ENCODE results near the gene PSMC5.

DNA sequence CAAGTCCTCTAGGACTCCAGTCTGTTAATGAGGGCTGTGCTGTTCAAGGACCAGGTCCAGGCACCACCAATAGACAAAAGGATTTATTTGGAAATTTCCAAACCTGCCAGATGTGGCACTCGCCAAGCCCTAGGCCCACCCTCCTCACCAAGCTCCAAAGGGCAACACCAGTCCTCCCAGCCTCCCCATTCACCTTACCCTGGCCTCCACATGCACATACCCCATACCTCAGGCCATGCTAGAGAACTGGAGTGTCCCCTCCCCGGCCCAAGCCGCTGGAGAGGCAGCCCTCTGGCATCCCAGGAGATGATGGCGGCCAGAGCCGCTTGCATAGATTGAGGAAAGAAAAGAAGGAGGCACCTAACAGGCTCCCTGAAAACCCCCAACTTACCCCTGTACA is 4.8 kb downstream of the PSMC5 start:
- TF ChIP-seq POLR2A (IDR thresholded peaks at IDR 0.05), result no peak
- TF ChIP-seq, protein P1, sequence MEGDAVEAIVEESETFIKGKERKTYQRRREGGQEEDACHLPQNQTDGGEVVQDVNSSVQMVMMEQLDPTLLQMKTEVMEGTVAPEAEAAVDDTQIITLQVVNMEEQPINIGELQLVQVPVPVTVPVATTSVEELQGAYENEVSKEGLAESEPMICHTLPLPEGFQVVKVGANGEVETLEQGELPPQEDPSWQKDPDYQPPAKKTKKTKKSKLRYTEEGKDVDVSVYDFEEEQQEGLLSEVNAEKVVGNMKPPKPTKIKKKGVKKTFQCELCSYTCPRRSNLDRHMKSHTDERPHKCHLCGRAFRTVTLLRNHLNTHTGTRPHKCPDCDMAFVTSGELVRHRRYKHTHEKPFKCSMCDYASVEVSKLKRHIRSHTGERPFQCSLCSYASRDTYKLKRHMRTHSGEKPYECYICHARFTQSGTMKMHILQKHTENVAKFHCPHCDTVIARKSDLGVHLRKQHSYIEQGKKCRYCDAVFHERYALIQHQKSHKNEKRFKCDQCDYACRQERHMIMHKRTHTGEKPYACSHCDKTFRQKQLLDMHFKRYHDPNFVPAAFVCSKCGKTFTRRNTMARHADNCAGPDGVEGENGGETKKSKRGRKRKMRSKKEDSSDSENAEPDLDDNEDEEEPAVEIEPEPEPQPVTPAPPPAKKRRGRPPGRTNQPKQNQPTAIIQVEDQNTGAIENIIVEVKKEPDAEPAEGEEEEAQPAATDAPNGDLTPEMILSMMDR (IDR thresholded peaks at IDR 0.05), result no peak

All from sigmoid colon (tissue), 3 donors.